HG03469 (cell line): Measurements from ENCODE around the gene KCNN3.

Source experiments
- ATAC-seq: cut with Tn5 transposase; IDR thresholded peaks from one replicate; pipeline ENCODE4 v1.9.1; 2021; ENCODE audit warnings: mild to moderate bottlenecking, moderate library complexity, moderate number of reproducible peaks; ENCODE audit not compliant: unreplicated experiment

Gene KCNN3

GRCh38 chr1:154774175-154774855 lies 95.8 kb downstream of the KCNN3 start:
- ATAC-seq: no peak

GRCh38 chr1:154773551-154773950 lies 96.5 kb downstream of the KCNN3 start:
- no peak for ATAC-seq

GRCh38 chr1:154772606-154773506 lies 97.2 kb downstream of the KCNN3 start:
- no peak for ATAC-seq

- ATAC-seq: no peak
Measured at GRCh38 chr1:154772056-154772455, 98.0 kb downstream of the KCNN3 start.

GRCh38 chr1:154770897-154771594 lies 99.0 kb downstream of the KCNN3 start:
- no peak for ATAC-seq

GRCh38 chr1:154769193-154769895 lies 100.7 kb downstream of the KCNN3 start:
- no peak for ATAC-seq

GRCh38 chr1:154768456-154769125 lies 101.5 kb downstream of the KCNN3 start:
- ATAC-seq: no peak

GRCh38 chr1:154767315-154768240 lies 102.5 kb downstream of the KCNN3 start:
- no peak for ATAC-seq

- no peak for ATAC-seq
Measured at GRCh38 chr1:154765970-154766369, 104.1 kb downstream of the KCNN3 start.

- no peak for ATAC-seq
Measured at GRCh38 chr1:154764773-154765172, 105.3 kb downstream of the KCNN3 start.

- ATAC-seq: no peak
Measured at GRCh38 chr1:154764181-154764580, 105.9 kb downstream of the KCNN3 start.

- ATAC-seq: no peak
Measured at GRCh38 chr1:154760469-154760933, 109.6 kb downstream of the KCNN3 start.

- no peak for ATAC-seq
Measured at GRCh38 chr1:154759793-154760192, 110.3 kb downstream of the KCNN3 start.

GRCh38 chr1:154759196-154759595 lies 110.9 kb downstream of the KCNN3 start:
- no peak for ATAC-seq

- ATAC-seq: no peak
Measured at GRCh38 chr1:154758346-154758745, 111.7 kb downstream of the KCNN3 start.

- no peak for ATAC-seq
Measured at GRCh38 chr1:154756793-154757548, 113.1 kb downstream of the KCNN3 start.

GRCh38 chr1:154755858-154756730 lies 114.0 kb downstream of the KCNN3 start:
- ATAC-seq: no peak
